HG03097 (cell line): ENCODE data around the gene RAI1.
"Not testable (repeated sequence)": the region's sequence is repeated elsewhere in the genome, so short reads cannot be mapped to it uniquely, and the experiment has no call there.

ENCODE experiments used
- ATAC-seq: cut with Tn5 transposase; IDR thresholded peaks from one replicate; pipeline ENCODE4 v1.9.1; 2021; ENCODE audit not compliant: unreplicated experiment, low FRiP score

The RAI1 gene

GRCh38 chr17:17663160-17664063 lies 17.8 kb upstream of the RAI1 start:
- ATAC-seq = no peak

DNA sequence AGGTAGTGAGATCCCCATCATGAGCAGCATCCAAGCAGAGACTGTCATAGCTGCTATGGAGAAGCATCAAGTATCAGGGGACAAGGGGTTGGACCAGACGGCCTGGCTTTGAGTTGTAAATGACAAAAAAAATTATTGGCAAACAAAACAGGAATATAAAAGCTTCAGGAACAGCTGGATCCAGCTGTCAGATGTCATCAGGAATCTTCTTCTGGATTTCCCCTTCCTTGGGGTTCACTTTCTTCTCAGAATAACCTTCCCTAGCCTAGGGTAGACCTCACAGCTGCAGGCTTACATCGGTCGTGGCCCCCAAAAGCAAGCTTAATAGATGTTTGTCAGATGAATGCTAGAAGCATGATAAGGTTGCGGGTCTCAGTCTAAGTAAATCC lies 17.2 kb upstream of the RAI1 start:
- ATAC-seq = no peak

DNA sequence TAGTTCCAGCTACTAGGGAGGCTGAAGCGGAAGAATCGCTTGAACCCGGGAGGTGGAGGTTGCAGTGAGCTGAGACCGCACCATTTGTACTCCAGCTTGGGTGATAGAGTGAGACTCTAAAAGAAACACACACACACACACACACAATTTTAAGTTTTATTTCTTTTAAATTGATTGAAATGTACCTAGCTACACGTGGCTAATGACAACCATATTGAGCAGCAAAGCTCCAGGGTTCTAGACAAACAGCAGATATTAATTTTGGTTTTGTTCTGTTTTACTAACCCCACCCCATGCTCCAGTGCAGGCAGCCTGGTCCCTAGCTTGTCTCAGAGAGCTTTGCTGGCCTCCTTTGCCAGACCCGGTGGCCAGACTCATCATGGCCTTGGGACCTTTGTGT lies 16.0 kb upstream of the RAI1 start:
- ATAC-seq = no peak

DNA sequence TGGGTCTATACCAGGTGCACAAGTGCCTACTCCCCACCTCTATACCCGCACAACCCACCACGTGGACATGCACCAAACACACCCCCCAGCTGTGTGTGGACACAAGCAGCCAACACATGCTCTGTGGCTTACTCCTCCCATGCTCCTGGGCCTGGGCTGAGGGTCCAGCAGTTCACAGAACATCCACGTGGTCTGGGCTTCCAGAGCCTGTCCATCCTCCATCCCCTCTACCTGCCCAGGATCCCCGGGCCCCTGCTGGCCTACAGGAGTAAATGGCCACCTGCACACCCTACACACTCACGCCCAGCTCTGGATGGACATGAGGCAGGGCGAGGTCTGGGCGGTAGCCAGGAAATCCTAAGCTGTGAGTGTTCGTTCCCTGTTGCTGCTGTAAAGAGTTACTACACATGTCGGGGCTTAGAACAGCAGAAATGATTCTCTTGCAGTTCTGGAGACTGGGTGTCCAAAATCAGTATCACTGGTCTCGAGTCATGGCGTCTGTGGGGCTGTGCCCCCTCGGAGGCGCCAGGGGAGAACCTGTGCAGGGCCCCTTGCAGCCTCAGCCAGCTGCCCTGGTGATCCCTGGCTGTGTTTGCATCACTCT lies 15.0 kb upstream of the RAI1 start:
- no peak for ATAC-seq

DNA sequence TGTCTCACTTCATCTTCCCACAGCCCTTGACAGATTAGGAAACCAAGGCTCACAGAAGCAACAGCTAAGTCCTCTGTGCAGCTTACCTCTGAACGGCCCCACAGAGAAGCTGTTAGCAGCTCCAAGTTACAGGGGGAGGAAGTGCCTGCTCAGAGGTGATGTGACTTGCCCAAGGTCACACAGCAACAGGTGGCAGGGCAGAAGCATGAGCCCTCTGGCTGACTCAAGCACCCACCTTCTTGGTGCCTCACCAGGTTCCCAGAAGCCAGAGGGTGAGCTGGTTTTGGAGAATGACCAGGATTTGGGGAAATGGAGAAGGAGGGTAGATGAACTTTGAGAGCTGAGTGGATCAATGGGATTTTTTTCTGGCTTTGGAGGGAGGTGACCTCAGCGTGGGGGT lies 14.0 kb upstream of the RAI1 start:
- no peak for ATAC-seq

- no peak for ATAC-seq
Observed at GRCh38 chr17:17667947-17668346, 13.3 kb upstream of the RAI1 start.

DNA sequence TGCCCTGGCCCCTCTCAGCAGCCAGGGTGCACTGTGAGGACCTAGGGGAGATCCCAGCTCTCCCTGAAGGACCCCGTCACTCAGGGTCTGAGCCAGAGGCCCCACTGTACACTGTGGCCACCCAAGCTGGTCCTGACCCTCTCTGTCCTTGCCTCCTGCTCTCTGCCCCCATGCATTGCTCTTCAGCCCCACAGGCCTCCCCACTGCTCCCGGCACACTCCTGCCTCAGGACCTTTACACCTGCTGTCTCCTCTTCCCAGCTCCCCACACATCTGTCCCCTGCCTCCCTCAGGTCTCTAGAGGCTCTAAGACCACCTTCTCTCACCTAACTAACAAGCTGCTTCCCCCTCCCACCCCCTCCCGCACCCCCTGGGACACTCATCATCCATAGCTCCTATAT lies 12.9 kb upstream of the RAI1 start:
- no peak for ATAC-seq

DNA sequence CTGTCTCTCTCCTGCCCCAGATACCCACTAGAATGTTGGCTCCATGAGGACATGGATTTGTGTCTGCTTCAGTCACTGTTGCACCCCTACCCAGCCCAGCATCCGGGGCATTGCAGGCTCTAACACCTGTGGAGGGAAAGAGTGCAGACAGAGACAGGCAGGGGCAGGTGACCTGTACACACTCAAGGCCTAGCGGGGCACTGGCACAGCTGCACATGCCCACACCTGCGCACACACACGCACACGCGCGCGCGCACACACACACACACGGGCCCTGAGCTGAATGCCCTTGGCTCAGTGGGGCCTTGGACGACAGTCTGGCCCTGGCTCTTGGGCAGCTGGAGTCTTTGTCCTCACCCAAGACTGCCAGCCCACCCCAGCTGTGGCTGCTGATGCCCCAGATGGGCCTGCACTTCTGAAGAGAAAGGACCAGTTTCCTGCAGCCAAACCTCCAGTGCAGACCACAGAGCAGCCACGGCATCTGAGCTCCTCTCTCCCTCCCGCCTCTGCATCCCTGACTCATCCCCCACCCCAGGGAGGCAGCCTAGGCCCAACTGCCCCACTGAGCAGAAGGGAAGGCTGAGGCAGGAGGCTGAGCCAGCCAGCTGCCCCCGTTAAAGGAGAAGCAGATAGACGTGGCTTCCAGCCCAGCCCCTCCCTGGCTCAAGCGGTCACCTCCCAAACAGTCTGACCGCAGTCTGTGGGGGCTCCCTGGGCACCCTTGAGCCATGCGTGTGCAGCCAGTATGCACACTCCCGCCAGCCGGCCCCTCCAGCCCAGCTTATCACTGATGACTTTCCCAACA lies 12.3 kb upstream of the RAI1 start:
- ATAC-seq = no peak

DNA sequence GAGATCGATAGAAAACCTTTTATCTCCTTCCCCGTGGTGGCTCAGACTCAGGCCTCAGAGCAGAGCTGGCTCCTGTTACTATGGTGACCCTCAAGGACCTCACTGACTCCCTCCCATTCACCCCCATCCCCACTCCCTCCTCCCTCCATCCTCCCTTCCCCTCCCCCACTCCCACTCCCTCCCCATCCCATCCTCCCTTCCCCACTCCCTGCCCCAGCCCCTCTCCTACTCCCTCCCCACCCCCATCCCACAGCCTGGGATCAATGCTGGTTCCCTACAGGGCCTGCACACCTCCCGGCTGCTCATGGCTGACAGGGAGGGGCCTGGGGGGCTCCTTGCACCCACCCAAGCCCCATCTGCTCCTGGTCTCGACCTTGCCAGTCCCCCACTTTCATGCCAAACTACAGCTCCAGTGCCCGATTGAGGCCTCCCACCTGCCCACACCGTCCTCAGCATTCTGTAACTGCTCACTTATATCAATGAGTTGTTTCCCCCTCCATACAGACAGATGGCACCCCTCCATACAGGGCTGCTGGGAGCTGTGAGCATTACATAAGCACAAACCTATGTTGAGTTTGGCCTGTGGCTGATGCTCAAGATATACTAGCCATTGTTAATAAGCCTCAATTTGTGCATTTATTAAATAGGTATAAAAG lies 11.6 kb upstream of the RAI1 start:
- no peak for ATAC-seq

DNA sequence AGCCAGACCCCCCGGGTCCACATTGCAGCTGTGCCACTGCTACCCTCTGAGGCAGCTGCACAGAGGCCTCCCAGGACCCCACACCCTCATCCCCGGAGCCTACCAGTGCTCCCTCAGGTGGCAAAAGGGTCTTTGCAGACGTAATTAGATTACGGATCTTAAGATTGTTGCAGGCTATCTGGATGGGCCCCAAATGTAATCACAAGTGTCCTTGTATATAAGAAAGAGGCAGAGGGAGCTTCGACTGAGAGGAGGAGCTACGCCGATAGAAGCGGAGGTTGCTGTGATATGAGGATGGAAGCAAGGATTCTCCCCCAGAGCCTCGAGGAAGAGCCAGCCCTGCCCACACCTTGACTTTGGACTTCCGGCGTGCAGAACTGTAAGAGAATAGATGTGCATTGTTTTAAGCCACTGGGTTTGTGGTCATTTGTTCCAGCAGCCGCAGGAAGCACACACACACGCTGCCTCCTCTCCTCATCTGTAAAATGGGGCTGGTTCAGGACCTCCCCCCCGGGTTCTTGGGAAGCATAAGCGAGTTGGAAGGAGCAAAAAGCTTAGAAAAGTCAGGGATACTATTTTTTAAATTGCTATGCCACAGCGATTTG lies 10.5 kb upstream of the RAI1 start:
- no peak for ATAC-seq

DNA sequence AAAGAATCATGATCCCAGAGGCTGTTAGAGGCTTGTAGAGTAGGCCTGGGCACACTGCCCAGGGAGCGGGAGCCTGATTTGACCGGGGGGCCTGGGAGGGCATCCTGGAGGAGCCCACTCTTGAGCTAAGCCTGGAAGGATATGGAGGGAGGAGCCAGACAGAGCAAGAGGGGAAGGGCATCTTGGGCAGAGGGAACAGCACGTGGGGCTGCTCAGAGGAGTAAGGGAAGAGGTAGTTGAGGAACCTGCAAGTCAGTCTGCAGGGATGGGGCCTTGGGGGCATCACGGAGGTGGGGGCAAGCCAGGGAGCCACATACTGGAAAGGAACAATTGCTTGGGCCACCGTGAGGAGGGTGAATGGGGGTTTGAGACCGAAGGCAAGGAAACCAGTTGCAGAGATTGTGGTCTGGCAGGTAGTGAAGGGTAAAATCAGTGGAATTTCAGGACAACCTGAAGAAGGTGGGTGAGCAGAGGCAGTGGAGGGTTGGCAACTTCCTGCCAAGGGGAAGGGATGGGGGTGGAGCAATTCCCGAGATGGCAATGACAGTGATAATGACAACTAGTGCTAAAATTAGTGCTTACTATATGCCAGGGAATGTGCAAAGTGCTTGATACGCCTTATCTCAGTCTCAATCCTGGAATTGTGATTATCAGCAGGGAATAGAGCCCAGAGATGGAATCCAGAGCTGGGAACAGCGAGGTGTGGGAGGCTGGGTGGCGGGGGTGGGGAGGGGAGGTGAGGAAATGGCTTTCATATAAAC lies 9.7 kb upstream of the RAI1 start:
- ATAC-seq = no peak

GRCh38 chr17:17672453-17673368 lies 8.5 kb upstream of the RAI1 start:
- no peak for ATAC-seq

- no peak for ATAC-seq
Observed at GRCh38 chr17:17675416-17675815, 5.8 kb upstream of the RAI1 start.

DNA sequence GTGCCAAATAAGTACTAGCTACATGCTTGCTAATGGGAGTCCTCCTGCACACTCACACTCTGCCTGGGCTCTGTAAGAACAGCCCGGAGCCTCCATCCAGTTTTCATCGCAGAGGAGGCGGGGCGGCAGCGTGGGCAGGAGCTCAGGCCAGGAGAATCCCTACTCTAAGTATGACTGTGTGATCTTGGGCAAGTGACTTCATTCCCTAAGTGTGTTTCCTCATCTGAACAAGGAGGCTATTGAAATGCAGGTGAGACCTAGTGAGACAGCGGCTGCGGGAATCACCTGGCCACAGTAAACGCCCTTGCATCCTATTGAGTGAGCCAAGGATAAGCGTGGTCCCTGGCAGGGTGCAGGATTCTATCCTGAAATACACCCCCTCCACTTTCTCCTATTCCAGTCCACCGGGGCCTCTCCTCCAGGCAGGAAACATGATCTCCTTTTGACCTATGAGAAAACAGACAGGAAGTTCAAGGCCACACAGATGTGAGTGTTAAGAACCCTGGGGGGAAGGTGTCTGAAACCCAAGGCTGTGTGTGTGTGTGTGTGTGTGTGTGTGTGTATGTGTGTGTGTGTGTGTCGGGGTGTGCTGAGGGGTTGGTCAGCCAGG lies 5.2 kb upstream of the RAI1 start:
- ATAC-seq = no peak

GRCh38 chr17:17676752-17677151 lies 4.5 kb upstream of the RAI1 start:
- no peak for ATAC-seq

DNA sequence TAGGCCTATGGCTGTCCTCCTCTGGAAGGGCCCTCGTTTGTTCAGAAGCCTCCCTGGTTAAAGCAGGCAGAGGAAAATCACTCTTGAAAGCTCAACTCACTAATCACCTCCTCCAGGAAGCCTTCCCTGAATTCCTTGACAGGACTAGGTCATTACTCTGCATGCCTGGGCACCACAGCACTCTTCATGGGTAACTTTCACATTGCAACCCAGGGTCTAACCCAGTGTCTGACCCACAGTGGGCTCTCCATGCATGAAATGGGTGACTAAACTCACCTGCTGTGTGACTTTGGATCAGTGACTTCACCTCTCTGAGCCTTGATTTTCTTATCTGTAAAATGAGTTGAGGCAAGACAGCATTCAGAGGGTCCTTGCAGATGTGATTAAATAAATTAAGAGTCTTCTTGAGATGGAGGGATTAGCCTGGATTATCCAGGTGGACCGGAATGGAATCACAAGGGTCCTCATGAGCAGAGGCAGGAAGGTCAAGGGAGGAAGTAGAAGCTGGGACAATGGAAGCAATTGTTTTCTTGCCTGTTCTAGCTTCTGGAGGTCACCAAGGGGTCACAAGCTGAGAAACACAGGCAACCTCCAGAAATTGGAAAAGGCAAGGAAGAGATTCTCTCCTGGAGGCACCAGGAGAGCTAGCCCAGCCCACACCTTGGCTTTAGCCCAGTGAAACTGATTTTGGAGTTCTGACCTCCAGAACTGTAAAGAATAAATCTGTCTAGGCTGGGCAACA lies 3.8 kb upstream of the RAI1 start:
- ATAC-seq = no peak

DNA sequence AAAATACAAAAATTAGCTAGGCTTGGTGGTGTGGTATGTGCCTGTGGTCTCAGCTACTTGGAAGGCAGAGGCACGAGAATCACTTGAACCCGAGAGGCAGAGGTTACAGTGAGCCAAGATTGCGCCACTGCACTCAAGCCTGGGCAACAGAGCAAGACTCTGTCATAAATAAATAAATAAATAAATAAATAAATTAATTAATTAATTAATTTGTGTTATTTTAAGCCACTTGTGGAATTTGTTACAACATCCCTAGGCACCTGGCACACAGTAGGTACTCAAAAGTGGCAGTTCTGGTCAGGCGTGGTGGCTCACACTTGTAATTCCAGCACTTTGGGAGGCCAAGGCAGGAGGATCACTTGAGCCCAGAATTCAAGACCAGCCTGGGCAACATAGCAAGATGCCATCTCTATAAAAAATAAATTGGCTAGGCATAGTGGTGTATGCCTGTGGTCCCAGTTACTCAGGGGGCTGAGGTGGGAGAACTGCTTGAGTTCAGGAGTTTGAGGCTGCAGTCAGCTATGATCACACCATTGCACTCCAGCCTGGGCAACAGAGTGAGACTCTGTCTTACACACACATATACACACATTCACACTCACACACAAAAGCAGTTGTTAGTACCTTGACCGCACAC lies 3.1 kb upstream of the RAI1 start:
- not testable (repeated sequence) for ATAC-seq
